Astrocyte (in vitro differentiated cells and primary cell): ENCODE measurements around the gene NUP93. TPM values are rescaled to one million over a fixed set of nuclear protein-coding genes. Genes with fewer than 3 reads are reported as not detected.
A peak's percentile ranks its signal among the peaks of the same experiment; 100 is the strongest.

Experiments
- DNase-seq: peaks from one replicate; pipeline ENCODE4 v3.0.0-alpha.2; 2010; ENCODE audit warnings: low read depth
- FAIRE-seq: peaks from 2 replicates; lab custom pipeline; 2011; peaks lifted over from hg19 to GRCh38; lab: Jason Lieb, UNC
- H2AFZ ChIP-seq: 2 replicates; pipeline ENCODE4 v1.6.0; 2012; ENCODE audit warnings: low read depth, low read length, inconsistent platforms
- H3K27ac ChIP-seq: 2 replicates; pipeline ENCODE4 v1.5.1; 2011; ENCODE audit warnings: low read depth, low read length, inconsistent platforms
- H3K27me3 ChIP-seq: 2 replicates; pipeline ENCODE4 v1.6.0; 2011; ENCODE audit warnings: low read length, inconsistent platforms; ENCODE audit not compliant: insufficient read depth
- H3K36me3 ChIP-seq: 2 replicates; pipeline ENCODE4 v1.5.1; 2011; ENCODE audit warnings: low read length, inconsistent platforms; ENCODE audit not compliant: insufficient read depth
- H3K4me1 ChIP-seq: 2 replicates; pipeline ENCODE4 v1.5.1; 2011; ENCODE audit warnings: low read length, inconsistent platforms; ENCODE audit not compliant: insufficient read depth
- H3K4me2 ChIP-seq: 2 replicates; pipeline ENCODE4 v1.6.0; 2012; ENCODE audit warnings: low read length, inconsistent platforms
- H3K4me3 ChIP-seq: 2 replicates; pipeline ENCODE4 v1.5.1; 2011; ENCODE audit warnings: low read depth, mild to moderate bottlenecking, low read length, inconsistent platforms; ENCODE audit not compliant: insufficient read depth
- H3K79me2 ChIP-seq: 2 replicates; pipeline ENCODE4 v1.6.0; 2012; ENCODE audit warnings: mild to moderate bottlenecking, low read length, inconsistent platforms; ENCODE audit not compliant: insufficient read depth
- H3K9ac ChIP-seq: 2 replicates; pipeline ENCODE4 v1.6.0; 2012; ENCODE audit warnings: mild to moderate bottlenecking, low read length, inconsistent platforms
- H3K9me3 ChIP-seq: 2 replicates; pipeline ENCODE4 v1.5.1; 2012; ENCODE audit warnings: low read depth, mild to moderate bottlenecking, low read length, inconsistent platforms; ENCODE audit not compliant: insufficient read depth
- H4K20me1 ChIP-seq: 2 replicates; pipeline ENCODE4 v1.6.0; 2012; ENCODE audit warnings: low read length, inconsistent platforms; ENCODE audit not compliant: insufficient read depth
- H3K27ac Mint-ChIP-seq: one replicate; pipeline ENCODE4 v1.8.0; 2021; ENCODE audit warnings: mild to moderate bottlenecking, mixed read lengths; ENCODE audit not compliant: unreplicated experiment
- H3K27me3 Mint-ChIP-seq: one replicate; pipeline ENCODE4 v1.8.0; 2021; ENCODE audit warnings: low read depth, mixed read lengths; ENCODE audit not compliant: unreplicated experiment
- H3K36me3 Mint-ChIP-seq: one replicate; pipeline ENCODE4 v1.8.0; 2021; ENCODE audit warnings: low read depth, mixed read lengths; ENCODE audit not compliant: unreplicated experiment
- H3K4me1 Mint-ChIP-seq: one replicate; pipeline ENCODE4 v1.8.0; 2021; ENCODE audit warnings: low read depth, mixed read lengths; ENCODE audit not compliant: unreplicated experiment
- H3K4me3 Mint-ChIP-seq: one replicate; pipeline ENCODE4 v1.8.0; 2021; ENCODE audit warnings: mild to moderate bottlenecking, moderate library complexity, mixed read lengths; ENCODE audit not compliant: unreplicated experiment
- H3K9me3 Mint-ChIP-seq: one replicate; pipeline ENCODE4 v1.8.0; 2021; ENCODE audit warnings: mild to moderate bottlenecking, mixed read lengths; ENCODE audit not compliant: unreplicated experiment
- CTCF ChIP-seq: IDR thresholded peaks from 2 replicates; pipeline ENCODE4 v1.5.1; 2011; ENCODE audit warnings: low read depth, mild to moderate bottlenecking, inconsistent platforms, low read length, moderate library complexity; ENCODE audit not compliant: insufficient read depth
- EZH2 ChIP-seq: IDR thresholded peaks from 2 replicates; pipeline ENCODE4 v1.6.1; 2012; ENCODE audit warnings: mild to moderate bottlenecking, low read length, inconsistent platforms; ENCODE audit not compliant: insufficient read depth
- total RNA-seq: library from RNA; stranded (reverse); gene quantifications from 2 replicates; pipeline ENCODE4 v1.2.1, GENCODE V29; 2021

Gene NUP93
- total RNA-seq, 1 donor from 2014 or later = 89.3 TPM

GRCh38 chr16:56848029-56848936 lies 118.4 kb downstream of the NUP93 start:
- Histone ChIP-seq H2AFZ (no peak overlapping the region), H3K9me3 (no peaks in the 10 kb centered on the region), H3K4me3 (no peak overlapping the region), H3K4me1 (peaks cover 41% of the 10 kb centered on the region), H3K9ac (peak overlapping the region; percentile 67), H3K36me3 (peaks cover 7% of the 10 kb centered on the region), H3K79me2 (no peaks in the 10 kb centered on the region), H3K4me2 (peak overlapping the region; percentile 57), H3K27ac (peak overlapping the region; percentile 82), H3K27me3 (no peaks in the 10 kb centered on the region), H4K20me1 (no peaks in the 10 kb centered on the region)
- Mint-ChIP-seq H3K9me3 (no peaks in the 10 kb centered on the region), H3K4me3 (no peak overlapping the region), H3K27me3 (no peaks in the 10 kb centered on the region), H3K36me3 (peaks cover 11% of the 10 kb centered on the region), H3K27ac (peak overlapping the region; percentile 8), H3K4me1 (peaks cover 38% of the 10 kb centered on the region)
- FAIRE-seq (no peak), DNase-seq (peak; percentile 81)
- no peak for TF ChIP-seq CTCF
- no peak for TF ChIP-seq EZH2

GRCh38 chr16:56848955-56849689 lies 119.2 kb downstream of the NUP93 start:
- Histone ChIP-seq H4K20me1 (no peaks in the 10 kb centered on the region), H3K36me3 (peaks cover 7% of the 10 kb centered on the region), H3K4me3 (no peak overlapping the region), H3K4me2 (peak overlapping the region; percentile 57), H3K27me3 (no peaks in the 10 kb centered on the region), H3K9me3 (no peaks in the 10 kb centered on the region), H2AFZ (no peak overlapping the region), H3K4me1 (peaks cover 41% of the 10 kb centered on the region), H3K9ac (peak overlapping the region; percentile 67), H3K27ac (peak overlapping the region; percentile 82), H3K79me2 (no peaks in the 10 kb centered on the region)
- peak; percentile 80 for DNase-seq
- Mint-ChIP-seq H3K27ac (peak overlapping the region; percentile 79), H3K36me3 (peaks cover 11% of the 10 kb centered on the region), H3K4me1 (peaks cover 38% of the 10 kb centered on the region), H3K9me3 (no peaks in the 10 kb centered on the region), H3K27me3 (no peaks in the 10 kb centered on the region), H3K4me3 (peak overlapping the region; percentile 29)
- no peak for TF ChIP-seq EZH2
- no peak for TF ChIP-seq CTCF
- no peak for FAIRE-seq
